Kidney (tissue), 14 donors: ENCODE data around the gene CTDNEP1. TPM values are rescaled to one million over a fixed set of nuclear protein-coding genes. Genes with fewer than 3 reads are reported as not detected.
A peak's percentile ranks its signal among the peaks of the same experiment; 100 is the strongest.
"Not testable (repeated sequence)": the region's sequence is repeated elsewhere in the genome, so short reads cannot be mapped to it uniquely, and the experiment has no call there.

ENCODE experiments used
- DNase-seq, 5 donors: peaks; one replicate each; pipeline ENCODE4 v3.0.0-alpha.2; 2013 to 2020
- FAIRE-seq: peaks from 2 replicates; lab custom pipeline; 2012; peaks lifted over from hg19 to GRCh38; lab: Jason Lieb, UNC
- H3K27ac ChIP-seq, 2 donors: one replicate each; pipeline ENCODE4 v1.7.0; 2013; ENCODE audit warnings: low read depth in 2 of 2, low read length in 2 of 2, inconsistent platforms in 1 of 2
- H3K27me3 ChIP-seq: one replicate; pipeline ENCODE4 v1.7.1; 2013; ENCODE audit warnings: low read length, inconsistent platforms; ENCODE audit not compliant: control insufficient read depth, insufficient read depth
- H3K36me3 ChIP-seq, 3 donors: one replicate each; pipeline versions ENCODE4 v1.7.0 to v1.7.1; 2013; ENCODE audit warnings: low read length in 3 of 3, control low read depth in 1 of 3, inconsistent platforms in 1 of 3; ENCODE audit not compliant: insufficient read depth in 3 of 3, control insufficient read depth in 2 of 3
- H3K4me1 ChIP-seq, 3 donors: one replicate each; pipeline versions ENCODE4 v1.7.0 to v1.7.1; 2013; ENCODE audit warnings: low read length in 3 of 3, inconsistent platforms in 1 of 3, low read depth in 1 of 3; ENCODE audit not compliant: control insufficient read depth in 2 of 3, insufficient read depth in 2 of 3
- H3K4me3 ChIP-seq, 3 donors: one replicate each; pipeline versions ENCODE4 v1.7.0 to v1.8.1; 2013; ENCODE audit warnings: low read length in 3 of 3, control low read depth in 1 of 3, inconsistent platforms in 1 of 3
- H3K9ac ChIP-seq, 3 donors: one replicate each; pipeline versions ENCODE4 v1.7.0 to v1.7.1; 2013; ENCODE audit warnings: low read length in 3 of 3, control low read depth in 1 of 3, inconsistent platforms in 1 of 3
- H3K9me3 ChIP-seq, 3 donors: one replicate each; pipeline versions ENCODE4 v1.7.0 to v1.7.1; 2013; ENCODE audit warnings: low read length in 3 of 3, control low read depth in 1 of 3, inconsistent platforms in 1 of 3; ENCODE audit not compliant: control insufficient read depth in 2 of 3, insufficient read depth in 1 of 3
- CTCF ChIP-seq: IDR thresholded peaks from 3 replicates; pipeline ENCODE4 v1.5.1; 2012; ENCODE audit warnings: mild to moderate bottlenecking, moderate library complexity, borderline replicate concordance; ENCODE audit not compliant: insufficient read depth; ENCODE audit errors: extremely low read depth
- intact Hi-C: fragments of 100-400 bp; cut with DNase I; formaldehyde crosslinking; loops from one replicate; pipeline ENCODE4 v1.11.1; 2022
- polyA plus RNA-seq: library from polyadenylated mRNA; stranded (reverse); fragments of 350-450 nt; fragmentation: Illumina TruSeq; extraction: RNeasy Lipid Tissue Mini Kit (QIAGEN cat#74804); gene quantifications from one replicate; pipeline ENCODE4 v1.2.3, GENCODE V29; 2014; ENCODE audit warnings: low read depth, low replicate concordance; ENCODE audit not compliant: insufficient read depth
- total RNA-seq: library from RNA; stranded (reverse); fragmentation: NEBNext Ultra II Directional; extraction: Animal tissue kit (Norgen Biotek cat#: 25700); gene quantifications from one replicate; pipeline ENCODE4 v1.2.1, GENCODE V29; 2021
- donor health status: control.
- donor health status: control.
- donor health status: control.
- donor health status: control.
- donor health status: control.
- donor health status: DM: yes; HTN: yes; CAD: no.
- donor health status: Normal renal cell carcinoma (clear cell type).

CTDNEP1 gene
- total and polyA plus RNA-seq, 2 donors from 2014 or later, result 113 to 124 TPM

GRCh38 chr17:7246779-7247178 is 4.8 kb downstream of the CTDNEP1 start:
- no peak overlapping the region for H3K9ac ChIP-seq
- DNase-seq (no peak), FAIRE-seq (no peak)

DNA sequence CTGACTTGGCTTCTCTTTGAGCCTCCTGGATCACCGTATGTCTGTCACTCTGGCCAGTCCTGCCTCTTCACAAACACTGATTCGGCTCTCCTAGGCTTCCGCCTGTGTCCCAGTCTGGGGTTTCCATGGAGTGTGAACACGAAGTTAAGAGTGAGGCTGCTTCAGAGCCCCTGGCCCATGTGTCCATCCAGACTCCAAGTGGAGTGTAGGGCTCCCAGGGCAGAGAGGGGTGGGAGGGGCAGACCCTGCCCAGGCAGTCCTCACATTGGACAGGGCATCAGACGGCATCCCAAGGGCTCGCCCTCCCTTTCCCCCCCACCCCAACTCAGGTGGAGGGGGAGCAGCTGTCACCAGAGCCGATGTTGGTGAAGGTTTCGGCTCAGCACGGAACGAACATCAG is 7.7 kb downstream of the CTDNEP1 start:
- H3K27ac ChIP-seq, H3K27me3 ChIP-seq, FAIRE-seq, intact Hi-C loops, H3K9me3 ChIP-seq: not testable (repeated sequence)
- peak overlapping the region in 1 of 3 donors; percentile 89 for H3K9ac ChIP-seq
- H3K4me3 ChIP-seq, result peak overlapping the region in 1 of 3 donors; percentile 86
- H3K4me1 ChIP-seq, result peaks cover 7 to 26% (median 20%) of the 10 kb centered on the region in 3 donors
- peaks cover 14 to 26% (median 22%) of the 10 kb centered on the region in 3 donors for H3K36me3 ChIP-seq
- peak in 1 of 5 donors; percentile 55 for DNase-seq

More at GRCh38 chr17:7246779-7247178, 4.8 kb downstream of the CTDNEP1 start:
- peaks cover 7 to 16% (median 13%) of the 10 kb centered on the region in 3 donors for H3K36me3 ChIP-seq
- no peaks in the 10 kb centered on the region for H3K27me3 ChIP-seq
- intact Hi-C loops, result no loop called here
- peaks cover 0 to 26% (median 16%) of the 10 kb centered on the region in 3 donors for H3K4me1 ChIP-seq
- no peaks in the 10 kb centered on the region for H3K9me3 ChIP-seq
- H3K4me3 ChIP-seq, result no peak overlapping the region
- H3K27ac ChIP-seq, result no peak overlapping the region
- no peak for TF ChIP-seq CTCF

DNA sequence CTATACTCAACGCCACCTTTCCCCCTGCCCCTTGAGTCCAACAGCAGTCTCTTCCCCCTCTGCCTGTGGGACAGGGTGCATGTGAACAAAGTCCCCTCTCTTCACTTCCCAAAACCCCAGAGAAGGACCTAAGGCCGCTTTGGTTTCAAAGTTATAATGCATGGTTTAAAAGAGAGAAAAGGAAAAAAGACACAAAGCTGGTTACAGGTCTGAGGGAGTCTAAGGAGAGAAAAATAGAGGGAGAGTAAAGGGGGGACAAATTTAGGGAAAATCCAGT is 8.1 kb downstream of the CTDNEP1 start:
- Histone ChIP-seq H3K4me3 (peak overlapping the region; percentile 71 to 99 (median 86)), H3K27me3 (no peaks in the 10 kb centered on the region), H3K9ac (peak overlapping the region; percentile 71 to 97 (median 89)), H3K9me3 (no peaks in the 10 kb centered on the region), H3K36me3 (peaks cover 14 to 26% (median 22%) of the 10 kb centered on the region in 3 donors), H3K27ac (peak overlapping the region; percentile 97 to 99), H3K4me1 (peaks cover 7 to 23% (median 20%) of the 10 kb centered on the region in 3 donors)
- FAIRE-seq (no peak), DNase-seq (no peak)
- intact Hi-C loops, result no loop called here
- no peak for TF ChIP-seq CTCF

DNA sequence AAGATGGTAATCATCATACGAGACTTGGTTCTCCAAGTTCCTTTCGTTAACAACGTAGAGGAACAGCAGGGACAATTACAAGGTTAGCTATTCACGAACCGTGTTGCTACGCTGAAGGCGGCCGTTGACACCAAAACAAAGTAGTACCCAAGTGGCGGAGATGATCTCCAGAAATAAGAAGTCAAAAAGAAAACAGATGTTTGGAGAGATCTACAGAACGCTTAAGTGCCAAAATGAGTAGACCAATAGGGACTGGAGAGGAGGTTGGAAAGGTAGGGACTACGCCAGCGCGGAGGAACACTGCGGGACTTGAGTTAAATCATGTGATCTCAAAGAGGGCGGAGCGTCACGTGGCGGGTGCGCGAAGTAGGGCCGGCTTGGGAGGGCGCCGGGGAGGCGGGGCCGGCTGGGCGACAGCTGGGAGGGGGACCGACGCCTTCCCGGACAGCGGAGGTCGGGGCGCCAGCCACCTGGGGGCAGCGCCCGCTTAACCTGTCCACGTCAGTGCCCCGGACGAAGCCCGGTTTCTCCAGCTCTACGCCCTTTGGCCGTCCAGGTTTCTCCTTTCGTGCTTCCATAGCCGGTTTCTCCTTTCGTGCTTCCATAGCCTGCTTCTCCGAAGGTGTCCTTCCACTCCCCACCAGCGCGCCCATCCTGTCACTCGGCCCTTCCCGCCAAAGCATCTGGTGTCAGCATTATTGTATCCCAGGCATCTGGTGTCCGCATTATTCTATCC is 8.6 kb downstream of the CTDNEP1 start:
- no peak for TF ChIP-seq CTCF
- Histone ChIP-seq H3K36me3 (peaks cover 14 to 26% (median 22%) of the 10 kb centered on the region in 3 donors), H3K27me3 (no peaks in the 10 kb centered on the region), H3K9ac (peak overlapping the region; percentile 71 to 97 (median 89)), H3K4me3 (peak overlapping the region; percentile 71 to 99 (median 86)), H3K4me1 (peaks cover 7 to 23% (median 20%) of the 10 kb centered on the region in 3 donors), H3K27ac (peak overlapping the region; percentile 97 to 99), H3K9me3 (no peaks in the 10 kb centered on the region)
- intact Hi-C loops, result no loop called here
- DNase-seq (peak; percentile 96 to 99 (median 98)), FAIRE-seq (no peak)
